Fibroblast of lung (primary cell): ENCODE results near the gene MTR. TPM values are rescaled to one million over a fixed set of nuclear protein-coding genes. Genes with fewer than 3 reads are reported as not detected.

Experiments
- DNase-seq, 2 donors: peaks; one replicate each; pipeline versions ENCODE4 v3.0.0 to v3.0.0-alpha.2; 2010; ENCODE audit warnings: low read depth in 2 of 2
- H2AFZ ChIP-seq: 2 replicates; pipeline ENCODE4 v1.5.1; 2012; ENCODE audit warnings: low read length, control low read depth, inconsistent platforms
- H3K27ac ChIP-seq: 2 replicates; pipeline ENCODE4 v1.5.1; 2011; ENCODE audit warnings: low read length, control low read depth; ENCODE audit not compliant: insufficient read depth
- H3K27me3 ChIP-seq: 2 replicates; pipeline ENCODE4 v1.5.1; 2011; ENCODE audit warnings: mild to moderate bottlenecking, low read length; ENCODE audit not compliant: control insufficient read depth, insufficient read depth
- H3K36me3 ChIP-seq: 2 replicates; pipeline ENCODE4 v1.5.1; 2011; ENCODE audit warnings: low read length; ENCODE audit not compliant: control insufficient read depth, insufficient read depth
- H3K4me1 ChIP-seq: 2 replicates; pipeline ENCODE4 v1.5.1; 2011; ENCODE audit warnings: low read length; ENCODE audit not compliant: control insufficient read depth, insufficient read depth; ENCODE audit errors: extremely low read depth
- H3K4me2 ChIP-seq: 2 replicates; pipeline ENCODE4 v1.5.1; 2011; ENCODE audit warnings: low read length, control low read depth; ENCODE audit not compliant: insufficient read depth; ENCODE audit errors: extremely low read depth
- H3K4me3 ChIP-seq, 4 experiments: fragments of 200-600 bp in 1 of 4; sonication (generic) in 1 of 4; replicated peaks in 1 of 4; 2 replicates each; pipeline ENCODE4 v1.5.1; 2011 to 2016; ENCODE audit warnings: low read length in 4 of 4, low read depth in 3 of 4, mild to moderate bottlenecking in 3 of 4, control low read depth in 2 of 4, inconsistent platforms in 1 of 4, mixed read lengths in 1 of 4; ENCODE audit not compliant: insufficient read depth in 1 of 4; ENCODE audit errors: control extremely low read depth in 1 of 4
- H3K79me2 ChIP-seq: 2 replicates; pipeline ENCODE4 v1.5.1; 2012; ENCODE audit warnings: mild to moderate bottlenecking, low read length, inconsistent platforms; ENCODE audit not compliant: control insufficient read depth, insufficient read depth
- H3K9ac ChIP-seq: 2 replicates; pipeline ENCODE4 v1.5.1; 2011; ENCODE audit warnings: mild to moderate bottlenecking, low read length, control low read depth; ENCODE audit not compliant: insufficient read depth
- H3K9me3 ChIP-seq: 2 replicates; pipeline ENCODE4 v1.5.1; 2012; ENCODE audit warnings: low read depth, low read length; ENCODE audit not compliant: control insufficient read depth, insufficient read depth
- H4K20me1 ChIP-seq: 2 replicates; pipeline ENCODE4 v1.5.1; 2011; ENCODE audit warnings: low read length; ENCODE audit not compliant: control insufficient read depth, insufficient read depth; ENCODE audit errors: extremely low read depth
- EZH2 ChIP-seq: IDR thresholded peaks from 2 replicates; pipeline ENCODE4 v1.5.1; 2012; ENCODE audit warnings: low read length, control low read depth, mild to moderate bottlenecking; ENCODE audit errors: missing control alignments
- polyA plus RNA-seq, 2 donors: library from polyadenylated mRNA; depleted of rRNA in 1 of 2; stranded (reverse) in 1 of 2; unstranded in 1 of 2; fragments of >200 nt; gene quantifications; 2 replicates each; pipeline ENCODE4 v1.2.1, GENCODE V29; 2011 to 2012; ENCODE audit warnings: missing spikeins in 1 of 2
- total RNA-seq: library from RNA; depleted of rRNA; stranded (reverse); fragments of >200 nt; gene quantifications from 2 replicates; pipeline ENCODE4 v1.2.1, GENCODE V29; 2014
- TF ChIP-seq, protein P1 (sequence below), 2 donors: IDR thresholded peaks in 1 of 2; conservative IDR thresholded peaks in 1 of 2; 1 replicate in 1 of 2; 2 replicates in 1 of 2; pipeline ENCODE4 v1.5.1; 2011 to 2012; ENCODE audit warnings: low read length in 2 of 2, control low read depth in 1 of 2, inconsistent platforms in 1 of 2, low read depth in 1 of 2, mild to moderate bottlenecking in 1 of 2

Gene MTR
- total and polyA plus RNA-seq, 2 donors (not counting 1 experiment from before 2014, with no cell fraction given) = 20.0 to 32.2 TPM

DNA sequence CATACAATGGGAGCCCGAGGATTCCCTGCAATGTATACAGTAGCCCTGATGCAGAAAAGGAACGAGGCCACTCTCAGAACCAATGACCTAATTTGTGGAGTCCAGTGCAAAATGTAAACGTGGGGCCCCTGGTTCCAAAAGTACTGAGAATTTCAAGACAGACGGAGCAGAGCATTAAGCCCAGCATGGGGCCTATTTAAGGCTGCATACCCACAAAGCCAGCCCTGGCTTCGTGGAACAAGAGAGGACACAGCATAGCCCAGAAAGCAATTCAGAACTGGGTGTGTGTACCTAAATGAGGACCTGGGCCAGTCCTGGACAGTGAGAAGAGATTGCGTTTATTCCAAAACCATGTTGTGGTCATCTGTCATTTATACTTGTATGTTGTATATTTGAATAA lies 153.9 kb downstream of the MTR start:
- H3K9ac ChIP-seq = no peak overlapping the region
- no peak for DNase-seq
- H3K79me2 ChIP-seq = no peaks in the 10 kb centered on the region
- no peak overlapping the region for H3K4me2 ChIP-seq
- no peaks in the 10 kb centered on the region for H3K4me1 ChIP-seq
- H3K9me3 ChIP-seq = no peaks in the 10 kb centered on the region
- TF ChIP-seq, protein P1, sequence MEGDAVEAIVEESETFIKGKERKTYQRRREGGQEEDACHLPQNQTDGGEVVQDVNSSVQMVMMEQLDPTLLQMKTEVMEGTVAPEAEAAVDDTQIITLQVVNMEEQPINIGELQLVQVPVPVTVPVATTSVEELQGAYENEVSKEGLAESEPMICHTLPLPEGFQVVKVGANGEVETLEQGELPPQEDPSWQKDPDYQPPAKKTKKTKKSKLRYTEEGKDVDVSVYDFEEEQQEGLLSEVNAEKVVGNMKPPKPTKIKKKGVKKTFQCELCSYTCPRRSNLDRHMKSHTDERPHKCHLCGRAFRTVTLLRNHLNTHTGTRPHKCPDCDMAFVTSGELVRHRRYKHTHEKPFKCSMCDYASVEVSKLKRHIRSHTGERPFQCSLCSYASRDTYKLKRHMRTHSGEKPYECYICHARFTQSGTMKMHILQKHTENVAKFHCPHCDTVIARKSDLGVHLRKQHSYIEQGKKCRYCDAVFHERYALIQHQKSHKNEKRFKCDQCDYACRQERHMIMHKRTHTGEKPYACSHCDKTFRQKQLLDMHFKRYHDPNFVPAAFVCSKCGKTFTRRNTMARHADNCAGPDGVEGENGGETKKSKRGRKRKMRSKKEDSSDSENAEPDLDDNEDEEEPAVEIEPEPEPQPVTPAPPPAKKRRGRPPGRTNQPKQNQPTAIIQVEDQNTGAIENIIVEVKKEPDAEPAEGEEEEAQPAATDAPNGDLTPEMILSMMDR (conservative IDR thresholded peaks at IDR 0.05 in 1 of 2, IDR thresholded peaks at IDR 0.05 in 1 of 2; ENCODE audit: low read depth in 1 of 2, low read length in 2 of 2) = no peak
- TF ChIP-seq EZH2 = no peak
- H4K20me1 ChIP-seq = no peaks in the 10 kb centered on the region
- no peak overlapping the region for H3K27ac ChIP-seq
- H3K27me3 ChIP-seq = no peaks in the 10 kb centered on the region
- no peak overlapping the region for H3K4me3 ChIP-seq
- H3K36me3 ChIP-seq = no peaks in the 10 kb centered on the region
- no peak overlapping the region for H2AFZ ChIP-seq

DNA sequence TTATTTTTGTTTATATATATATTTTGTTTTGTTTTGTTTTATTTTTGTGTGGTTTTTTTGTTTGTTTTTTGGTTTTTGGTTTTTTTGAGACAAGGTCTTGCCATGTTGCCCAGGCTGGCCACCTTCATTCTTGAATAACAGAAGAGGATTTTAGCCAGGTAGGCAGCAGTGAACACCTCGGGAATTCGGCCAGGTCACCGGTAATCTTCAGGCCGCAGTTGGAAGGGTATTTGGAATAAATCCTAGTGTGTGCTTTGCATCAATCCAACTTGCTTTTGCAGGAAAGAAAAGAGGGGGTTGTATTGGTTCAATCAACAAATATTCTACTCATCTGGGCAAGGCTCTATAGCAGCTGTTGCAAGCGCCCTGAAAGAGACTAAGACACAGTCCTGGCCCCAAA lies 155.3 kb downstream of the MTR start:
- Histone ChIP-seq H3K9me3 (no peaks in the 10 kb centered on the region), H3K79me2 (no peaks in the 10 kb centered on the region), H4K20me1 (no peaks in the 10 kb centered on the region), H3K4me3 (no peak overlapping the region), H3K9ac (no peak overlapping the region), H3K27me3 (no peaks in the 10 kb centered on the region), H3K4me1 (no peaks in the 10 kb centered on the region), H2AFZ (no peak overlapping the region), H3K27ac (no peak overlapping the region), H3K4me2 (no peak overlapping the region), H3K36me3 (no peaks in the 10 kb centered on the region)
- no peak for DNase-seq
- TF ChIP-seq, protein P1 (conservative IDR thresholded peaks at IDR 0.05 in 1 of 2, IDR thresholded peaks at IDR 0.05 in 1 of 2; ENCODE audit: low read depth in 1 of 2, low read length in 2 of 2) = no peak
- no peak for TF ChIP-seq EZH2

DNA sequence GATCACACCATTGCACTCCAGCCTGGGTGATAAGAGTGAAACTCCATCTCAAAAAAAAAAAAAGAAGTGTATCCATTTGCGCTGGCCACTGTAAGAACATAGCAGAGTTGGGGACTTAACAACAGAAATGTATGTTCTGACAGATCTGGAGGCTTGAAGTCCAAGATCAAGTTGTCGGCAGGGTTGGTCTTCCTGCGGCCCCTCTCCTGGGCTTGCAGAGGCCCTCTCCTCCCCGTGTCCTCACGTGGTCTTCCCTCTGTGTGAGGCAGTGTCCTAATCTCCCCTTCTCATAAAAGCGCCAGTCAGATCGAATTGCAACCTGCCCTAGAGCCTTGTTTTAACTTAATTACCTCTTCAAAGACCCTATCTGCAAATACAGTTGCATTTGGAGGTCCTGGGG lies 156.6 kb downstream of the MTR start:
- H3K4me1 ChIP-seq = no peaks in the 10 kb centered on the region
- no peak overlapping the region for H3K27ac ChIP-seq
- H3K9me3 ChIP-seq = no peaks in the 10 kb centered on the region
- no peaks in the 10 kb centered on the region for H3K36me3 ChIP-seq
- no peak overlapping the region for H3K4me3 ChIP-seq
- no peaks in the 10 kb centered on the region for H3K79me2 ChIP-seq
- H3K4me2 ChIP-seq = no peak overlapping the region
- no peak for DNase-seq
- H3K9ac ChIP-seq = no peak overlapping the region
- no peak for TF ChIP-seq EZH2
- TF ChIP-seq, protein P1 (conservative IDR thresholded peaks at IDR 0.05 in 1 of 2, IDR thresholded peaks at IDR 0.05 in 1 of 2; ENCODE audit: low read depth in 1 of 2, low read length in 2 of 2) = no peak
- H2AFZ ChIP-seq = no peak overlapping the region
- H4K20me1 ChIP-seq = no peaks in the 10 kb centered on the region
- no peaks in the 10 kb centered on the region for H3K27me3 ChIP-seq
